Coronary artery (tissue), 2 donors: Measurements from ENCODE around the gene CABCOCO1.

Experiments
- DNase-seq: peaks from one replicate; pipeline ENCODE4 v3.0.0-alpha.2; 2017; ENCODE audit warnings: low spot score
- H3K27ac ChIP-seq, 2 donors: fragments of 200-600 bp; sonication (generic); one replicate each; pipeline ENCODE4 v1.5.1; 2016 to 2019
- H3K4me3 ChIP-seq: fragments of 200-600 bp; sonication (generic); 2 replicates; pipeline ENCODE4 v1.5.1; 2016; ENCODE audit warnings: mild to moderate bottlenecking, moderate library complexity
- TF ChIP-seq, protein P1 (sequence below): fragments of 200-600 bp; sonication (generic); IDR thresholded peaks from one replicate; pipeline ENCODE4 v1.5.1; 2019; ENCODE audit warnings: antibody characterized with exemption

The CABCOCO1 gene, protein sequence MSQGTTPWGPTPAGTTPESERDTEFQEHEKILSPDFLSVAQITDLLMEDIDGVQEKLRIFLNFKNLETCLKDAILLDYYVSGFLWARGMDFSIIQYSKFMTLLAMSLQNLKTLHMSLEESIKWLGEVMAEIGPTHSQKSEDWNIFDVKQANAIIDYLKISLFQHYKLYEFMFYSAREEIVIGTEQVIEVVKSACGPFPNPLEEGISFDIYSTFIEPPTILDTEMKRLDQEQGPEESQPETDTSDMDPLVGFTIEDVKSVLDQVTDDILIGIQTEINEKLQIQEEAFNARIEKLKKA

DNA sequence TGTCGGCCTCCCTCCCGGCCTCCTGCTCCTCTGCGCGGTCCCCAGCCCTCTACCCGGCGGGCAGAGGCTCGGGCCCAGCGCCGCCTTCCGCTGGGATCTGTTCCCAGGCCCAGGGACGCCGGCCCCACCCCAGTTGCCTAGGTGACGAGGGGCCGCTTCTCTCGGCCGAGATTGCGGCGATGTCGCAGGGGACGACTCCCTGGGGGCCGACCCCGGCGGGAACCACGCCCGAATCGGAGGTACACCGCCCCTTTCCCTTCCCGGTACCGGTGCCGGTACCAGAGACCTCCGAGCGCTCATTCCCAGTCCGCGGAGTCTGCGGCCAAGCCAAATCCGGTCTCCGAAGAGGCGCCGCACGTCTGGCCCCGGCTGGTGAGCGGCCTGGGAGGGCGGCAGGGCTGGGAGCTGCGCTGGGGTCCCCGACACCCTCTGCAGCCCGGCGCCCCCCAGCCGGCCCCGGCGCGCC, at the start of gene CABCOCO1:
CABCOCO1 (plus strand) TSS at position 136 of the 466 bp plus-strand sequence; CDS start at position 180, 44 bp downstream.
- peak; percentile 77 for DNase-seq
- H3K4me3 ChIP-seq: peak within 1 kb of the TSS; percentile 74
- TF ChIP-seq, protein P1, sequence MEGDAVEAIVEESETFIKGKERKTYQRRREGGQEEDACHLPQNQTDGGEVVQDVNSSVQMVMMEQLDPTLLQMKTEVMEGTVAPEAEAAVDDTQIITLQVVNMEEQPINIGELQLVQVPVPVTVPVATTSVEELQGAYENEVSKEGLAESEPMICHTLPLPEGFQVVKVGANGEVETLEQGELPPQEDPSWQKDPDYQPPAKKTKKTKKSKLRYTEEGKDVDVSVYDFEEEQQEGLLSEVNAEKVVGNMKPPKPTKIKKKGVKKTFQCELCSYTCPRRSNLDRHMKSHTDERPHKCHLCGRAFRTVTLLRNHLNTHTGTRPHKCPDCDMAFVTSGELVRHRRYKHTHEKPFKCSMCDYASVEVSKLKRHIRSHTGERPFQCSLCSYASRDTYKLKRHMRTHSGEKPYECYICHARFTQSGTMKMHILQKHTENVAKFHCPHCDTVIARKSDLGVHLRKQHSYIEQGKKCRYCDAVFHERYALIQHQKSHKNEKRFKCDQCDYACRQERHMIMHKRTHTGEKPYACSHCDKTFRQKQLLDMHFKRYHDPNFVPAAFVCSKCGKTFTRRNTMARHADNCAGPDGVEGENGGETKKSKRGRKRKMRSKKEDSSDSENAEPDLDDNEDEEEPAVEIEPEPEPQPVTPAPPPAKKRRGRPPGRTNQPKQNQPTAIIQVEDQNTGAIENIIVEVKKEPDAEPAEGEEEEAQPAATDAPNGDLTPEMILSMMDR: no peak
- H3K27ac ChIP-seq: peak within 1 kb of the TSS; percentile 38 to 44

DNA sequence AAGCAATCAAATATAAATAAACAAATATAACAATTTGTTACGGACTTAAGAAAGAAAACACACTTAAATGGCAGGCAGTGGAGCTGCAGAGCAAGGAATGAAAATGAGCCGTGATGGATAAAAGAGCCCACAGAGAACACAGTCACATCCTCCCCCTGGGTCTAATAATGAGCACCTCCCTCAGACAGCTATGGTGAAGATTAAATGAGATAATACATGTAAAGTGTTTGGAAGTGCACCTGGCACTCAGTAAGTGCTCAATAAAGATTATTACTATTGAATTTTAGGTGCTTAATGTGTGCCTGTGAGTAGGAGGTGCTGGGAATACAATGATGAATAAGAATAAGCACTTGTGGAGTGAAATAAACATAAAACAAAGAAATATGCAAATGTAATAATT, 49.1 kb upstream of the CABCOCO1 start:
- H3K4me3 ChIP-seq: no peak overlapping the region
- no peak for DNase-seq
- TF ChIP-seq, protein P1: no peak

GRCh38 chr10:61616611-61617010, 46.1 kb upstream of the CABCOCO1 start:
- Histone ChIP-seq H3K4me3 (no peak overlapping the region), H3K27ac (no peak overlapping the region)
- TF ChIP-seq, protein P1: no peak
- DNase-seq: no peak

More for the DNA sequence above, 49.1 kb upstream of the CABCOCO1 start:
- H3K27ac ChIP-seq: no peak overlapping the region

GRCh38 chr10:61617180-61617579, 45.5 kb upstream of the CABCOCO1 start:
- no peak for DNase-seq
- TF ChIP-seq, protein P1: no peak
- H3K27ac ChIP-seq: no peak overlapping the region
- no peak overlapping the region for H3K4me3 ChIP-seq

DNA sequence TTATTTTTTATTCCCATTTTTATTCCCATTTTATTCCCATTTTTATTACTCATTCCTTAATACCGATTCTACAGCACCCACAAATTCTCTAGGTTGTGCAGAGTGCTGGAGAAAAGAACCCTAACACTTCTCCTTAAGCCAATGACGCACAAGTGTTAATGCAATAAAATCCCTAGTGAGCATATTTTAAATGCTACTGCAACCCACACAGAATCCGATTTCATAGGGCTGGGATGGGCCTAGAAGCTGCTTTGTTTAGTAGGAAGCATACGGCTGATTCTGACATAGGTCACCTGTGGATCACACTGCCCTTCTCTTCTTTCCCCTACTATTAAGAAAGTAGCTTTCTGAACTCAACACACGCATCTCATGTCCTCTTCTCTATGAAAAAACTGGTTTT, 45.1 kb upstream of the CABCOCO1 start:
- Histone ChIP-seq H3K27ac (no peak overlapping the region), H3K4me3 (no peak overlapping the region)
- no peak for DNase-seq
- TF ChIP-seq, protein P1: no peak

GRCh38 chr10:61618388-61618961, 44.3 kb upstream of the CABCOCO1 start:
- TF ChIP-seq, protein P1: no peak
- no peak for DNase-seq

GRCh38 chr10:61620506-61620905, 42.2 kb upstream of the CABCOCO1 start:
- no peak for DNase-seq
- TF ChIP-seq, protein P1: no peak
- Histone ChIP-seq H3K27ac (no peak overlapping the region), H3K4me3 (no peak overlapping the region)

More at GRCh38 chr10:61618388-61618961, 44.3 kb upstream of the CABCOCO1 start:
- Histone ChIP-seq H3K27ac (no peak overlapping the region), H3K4me3 (no peak overlapping the region)
